Measurements from ENCODE around the gene QPCT. TPM values are rescaled to one million over a fixed set of nuclear protein-coding genes. Genes with fewer than 3 reads are reported as not detected.

QPCT gene
- total RNA-seq, 2 experiments from 2014 or later = 0.51 to 0.64 TPM

- intact Hi-C loops (cut with DNase I, micrococcal nuclease) = loop anchor here (1.0 to 5.0 kb wide), 9 partner anchors 42 to 1052 kb away; partner anchors contain the start of genes CEBPZ (in 2 of the 2), NDUFAF7 (in 2 of the 2), ATL2 (in 1 of the 2) and CDC42EP3 (in 1 of the 2)
- H3K27ac Mint-ChIP-seq = peak within 1 kb of the TSS; percentile 92
- ChIA-PET POLR2A (interaction anchor here (0.6 kb wide), 1 partner anchor 547 kb away, joined by 4 read pairs; no protein-coding TSS in a partner anchor), CTCF (interaction anchor here (1.3 kb wide), 1 partner anchor 51 kb away, joined by 3 read pairs; no protein-coding TSS in a partner anchor)
- H3K4me3 Mint-ChIP-seq = peak within 1 kb of the TSS; percentile 91
- DNase-seq (peak; percentile 66), ATAC-seq (peak; percentile 76)
- H3K36me3 Mint-ChIP-seq (ENCODE audit: low read depth) = peaks cover 1% of the 10 kb centered on the region
- H3K27me3 Mint-ChIP-seq = peaks cover 17% of the 10 kb centered on the region
- H3K4me1 Mint-ChIP-seq = peaks cover 27% of the 10 kb centered on the region
- H3K9me3 Mint-ChIP-seq (ENCODE audit: low read depth) = no peaks in the 10 kb centered on the region
Observed at GRCh38 chr2:37324786-37325624, 19.4 kb upstream of the QPCT start, which contains the start of gene PRKD3. PRKD3 (minus strand) TSS chr2:37324833; CDS start chr2:37316524, 8,309 bp downstream.

DNA sequence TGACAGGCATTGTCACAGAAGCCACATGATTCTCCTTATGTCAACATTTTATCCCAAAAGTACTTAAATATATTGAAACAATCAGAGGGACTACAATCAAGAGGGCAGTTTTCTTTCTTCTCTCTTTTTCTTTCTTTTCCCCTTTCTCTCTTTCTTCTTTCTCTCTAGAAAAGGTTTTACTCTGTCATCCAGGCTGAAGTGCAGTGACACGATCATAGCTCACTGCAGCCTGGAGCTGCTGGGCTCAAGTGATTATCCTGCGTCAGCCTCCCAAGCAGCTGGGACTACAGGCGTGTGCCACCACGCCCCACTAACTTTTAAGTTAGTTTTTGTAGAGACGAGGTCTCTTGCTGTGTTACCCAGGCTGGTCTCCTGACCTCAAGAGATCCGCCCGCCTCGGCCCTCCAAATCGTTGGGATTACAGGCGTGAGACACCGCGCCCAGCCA lies 18.8 kb upstream of the QPCT start:
- Mint-ChIP-seq H3K27ac (peak overlapping the region; percentile 53), H3K4me3 (peak overlapping the region; percentile 91), H3K9me3 (ENCODE audit: low read depth) (no peaks in the 10 kb centered on the region), H3K36me3 (ENCODE audit: low read depth) (no peaks in the 10 kb centered on the region), H3K27me3 (peaks cover 17% of the 10 kb centered on the region), H3K4me1 (peaks cover 27% of the 10 kb centered on the region)
- intact Hi-C loops (cut with DNase I, micrococcal nuclease) = loop anchor here in 1 of 2 experiments (1.0 to 2.0 kb wide), 5 partner anchors 41 to 1051 kb away; partner anchors contain the start of genes ATL2, CEBPZ, NDUFAF7 and STRN
- no peak for DNase-seq
- no peak for ATAC-seq
- ChIA-PET CTCF (interaction anchor here (1.3 kb wide), 1 partner anchor 50 kb away, joined by 3 read pairs; no protein-coding TSS in a partner anchor), POLR2A (interaction anchor here (0.6 kb wide), 1 partner anchor 546 kb away, joined by 4 read pairs; no protein-coding TSS in a partner anchor)

- Mint-ChIP-seq H3K27me3 (peaks cover 19% of the 10 kb centered on the region), H3K36me3 (ENCODE audit: low read depth) (no peaks in the 10 kb centered on the region), H3K4me3 (no peak overlapping the region), H3K9me3 (ENCODE audit: low read depth) (no peaks in the 10 kb centered on the region), H3K4me1 (peaks cover 26% of the 10 kb centered on the region), H3K27ac (no peak overlapping the region)
- ChIA-PET CTCF (interaction anchor here (1.3 kb wide), 2 partner anchors 8 to 49 kb away, joined by 3 to 4 read pairs; no protein-coding TSS in a partner anchor), POLR2A (no interaction called here)
- DNase-seq (no peak), ATAC-seq (no peak)
- intact Hi-C loops (cut with DNase I, micrococcal nuclease) = no loop called here
Observed at GRCh38 chr2:37326285-37326684, 18.1 kb upstream of the QPCT start.

GRCh38 chr2:37326866-37327634 lies 17.4 kb upstream of the QPCT start:
- Mint-ChIP-seq H3K27me3 (peaks cover 21% of the 10 kb centered on the region), H3K4me3 (no peak overlapping the region), H3K9me3 (ENCODE audit: low read depth) (no peaks in the 10 kb centered on the region), H3K36me3 (ENCODE audit: low read depth) (no peaks in the 10 kb centered on the region), H3K27ac (no peak overlapping the region), H3K4me1 (peaks cover 21% of the 10 kb centered on the region)
- intact Hi-C loops (cut with DNase I, micrococcal nuclease) = no loop called here
- DNase-seq (no peak), ATAC-seq (no peak)
- ChIA-PET CTCF (interaction anchor here (1.3 kb wide), 1 partner anchor 8 kb away, joined by 4 read pairs; no protein-coding TSS in a partner anchor), POLR2A (no interaction called here)

DNA sequence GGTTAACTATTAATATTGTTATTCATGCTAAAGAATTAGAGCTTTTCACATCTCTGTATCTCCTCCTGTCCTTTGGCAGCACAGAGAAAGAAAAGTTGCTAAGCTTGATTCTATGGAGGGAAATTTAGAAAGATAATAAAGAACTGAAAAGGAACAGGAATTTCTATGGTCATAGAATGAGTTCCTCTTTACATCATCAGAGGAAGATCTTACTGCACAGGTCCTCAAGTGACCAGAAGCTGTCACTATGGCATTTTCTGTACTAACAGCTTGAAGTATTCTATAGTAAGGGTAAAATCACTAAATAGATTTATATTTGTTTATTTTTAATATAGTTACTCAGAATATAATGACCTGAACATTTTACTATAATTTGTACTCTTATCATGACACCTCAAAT lies 13.7 kb upstream of the QPCT start:
- ATAC-seq = no peak
- H3K27ac Mint-ChIP-seq = no peak overlapping the region
- POLR2A ChIA-PET = no interaction called here

DNA sequence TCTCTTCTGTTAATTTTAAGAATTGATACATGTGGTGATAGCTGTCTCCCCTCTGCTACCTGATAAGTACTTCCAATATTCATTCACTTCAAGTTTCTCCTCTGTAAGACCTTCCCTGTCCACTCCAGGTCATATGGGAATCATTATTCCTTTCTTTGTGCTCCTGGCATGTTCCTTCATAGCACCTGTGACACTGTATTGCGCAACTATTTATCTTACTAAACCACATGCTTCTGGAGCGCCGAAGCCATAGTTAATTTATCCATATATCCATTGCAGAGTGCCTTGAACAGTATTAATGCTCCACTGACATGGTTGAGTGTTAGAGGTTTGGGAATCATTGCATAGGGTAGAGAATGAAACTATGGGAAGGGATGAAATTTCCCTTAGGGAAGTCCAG lies 11.9 kb upstream of the QPCT start:
- Mint-ChIP-seq H3K27me3 (peaks cover 17% of the 10 kb centered on the region), H3K4me1 (no peaks in the 10 kb centered on the region), H3K36me3 (ENCODE audit: low read depth) (no peaks in the 10 kb centered on the region), H3K27ac (no peak overlapping the region), H3K4me3 (no peak overlapping the region), H3K9me3 (ENCODE audit: low read depth) (no peaks in the 10 kb centered on the region)
- ATAC-seq (no peak), DNase-seq (no peak)
- CTCF ChIA-PET = no interaction called here
- intact Hi-C loops (cut with DNase I, micrococcal nuclease) = no loop called here
- POLR2A ChIA-PET = no interaction called here

More for the DNA sequence above, 13.7 kb upstream of the QPCT start:
- H3K36me3 Mint-ChIP-seq (ENCODE audit: low read depth) = no peaks in the 10 kb centered on the region
- H3K4me1 Mint-ChIP-seq = peaks cover 3% of the 10 kb centered on the region
- intact Hi-C loops (cut with DNase I, micrococcal nuclease) = no loop called here
- no peaks in the 10 kb centered on the region for H3K9me3 Mint-ChIP-seq (ENCODE audit: low read depth)
- H3K4me3 Mint-ChIP-seq = no peak overlapping the region
- peaks cover 24% of the 10 kb centered on the region for H3K27me3 Mint-ChIP-seq
- CTCF ChIA-PET = interaction anchor here (0.7 to 1.4 kb wide), 4 partner anchors 12 to 547 kb away, joined by 3 to 4 read pairs (median 3); no protein-coding TSS in a partner anchor
- no peak for DNase-seq

DNA sequence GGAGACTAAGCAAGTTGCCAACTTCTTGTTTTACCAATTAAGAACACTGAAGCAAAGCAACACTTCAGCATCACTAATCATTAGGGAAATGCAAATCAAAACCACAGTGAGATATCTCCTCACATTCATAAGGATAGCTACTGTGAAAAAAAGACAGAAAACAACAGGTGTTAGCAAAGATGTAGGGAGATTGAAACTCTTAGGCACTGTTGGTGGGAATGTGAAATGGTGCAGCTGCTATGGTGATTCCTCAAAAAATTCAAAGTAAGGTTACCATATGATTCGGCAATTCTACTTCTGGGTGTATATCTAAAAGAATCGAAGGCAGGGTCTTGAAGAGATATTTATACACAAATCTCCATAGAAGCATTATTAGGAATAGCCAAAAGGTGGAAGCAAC lies 11.2 kb upstream of the QPCT start:
- POLR2A ChIA-PET = no interaction called here
- H3K4me1 Mint-ChIP-seq = no peaks in the 10 kb centered on the region
- CTCF ChIA-PET = no interaction called here

GRCh38 chr2:37335604-37336003 lies 8.8 kb upstream of the QPCT start:
- H3K27ac Mint-ChIP-seq = no peak overlapping the region
- H3K4me3 Mint-ChIP-seq = no peak overlapping the region
- DNase-seq (no peak), ATAC-seq (no peak)
- no peaks in the 10 kb centered on the region for H3K9me3 Mint-ChIP-seq (ENCODE audit: low read depth)
- CTCF ChIA-PET = interaction anchor here (0.6 to 0.8 kb wide), 3 partner anchors 9 to 288 kb away, joined by 4 read pairs; partner anchors contain the start of gene QPCT
- POLR2A ChIA-PET = no interaction called here
- peaks cover 25% of the 10 kb centered on the region for H3K27me3 Mint-ChIP-seq
- peaks cover 2% of the 10 kb centered on the region for H3K4me1 Mint-ChIP-seq
- intact Hi-C loops (cut with DNase I, micrococcal nuclease) = no loop called here
- no peaks in the 10 kb centered on the region for H3K36me3 Mint-ChIP-seq (ENCODE audit: low read depth)

More for the DNA sequence above, 11.2 kb upstream of the QPCT start:
- DNase-seq (no peak), ATAC-seq (no peak)
- intact Hi-C loops (cut with DNase I, micrococcal nuclease) = no loop called here
- Mint-ChIP-seq H3K27ac (no peak overlapping the region), H3K9me3 (ENCODE audit: low read depth) (no peaks in the 10 kb centered on the region), H3K27me3 (peaks cover 15% of the 10 kb centered on the region), H3K36me3 (ENCODE audit: low read depth) (no peaks in the 10 kb centered on the region), H3K4me3 (no peak overlapping the region)

GRCh38 chr2:37337620-37338280 lies 6.7 kb upstream of the QPCT start:
- H3K36me3 Mint-ChIP-seq (ENCODE audit: low read depth) = no peaks in the 10 kb centered on the region
- peaks cover 23% of the 10 kb centered on the region for H3K27me3 Mint-ChIP-seq
- intact Hi-C loops (cut with DNase I, micrococcal nuclease) = no loop called here
- H3K4me1 Mint-ChIP-seq = peaks cover 6% of the 10 kb centered on the region
- H3K27ac Mint-ChIP-seq = no peak overlapping the region
- DNase-seq = no peak
- H3K9me3 Mint-ChIP-seq (ENCODE audit: low read depth) = no peaks in the 10 kb centered on the region
- CTCF ChIA-PET = interaction anchor here (0.8 to 1.7 kb wide), 3 partner anchors 14 to 49 kb away, joined by 3 to 5 read pairs (median 4); no protein-coding TSS in a partner anchor
- POLR2A ChIA-PET = no interaction called here
- no peak overlapping the region for H3K4me3 Mint-ChIP-seq
- ATAC-seq = no peak

- H3K9me3 Mint-ChIP-seq (ENCODE audit: low read depth) = no peaks in the 10 kb centered on the region
- POLR2A ChIA-PET = no interaction called here
- intact Hi-C loops (cut with DNase I, micrococcal nuclease) = no loop called here
- peaks cover 9% of the 10 kb centered on the region for H3K4me1 Mint-ChIP-seq
- no peaks in the 10 kb centered on the region for H3K36me3 Mint-ChIP-seq (ENCODE audit: low read depth)
- DNase-seq (no peak), ATAC-seq (no peak)
- no peak overlapping the region for H3K27ac Mint-ChIP-seq
- H3K4me3 Mint-ChIP-seq = no peak overlapping the region
- H3K27me3 Mint-ChIP-seq = peaks cover 28% of the 10 kb centered on the region
- CTCF ChIA-PET = interaction anchor here (1.7 kb wide), 1 partner anchor 13 kb away, joined by 4 read pairs; no protein-coding TSS in a partner anchor
Observed at GRCh38 chr2:37338933-37339332, 5.5 kb upstream of the QPCT start.

GRCh38 chr2:37340637-37341036 lies 3.8 kb upstream of the QPCT start:
- ATAC-seq (no peak), DNase-seq (no peak)
- Mint-ChIP-seq H3K4me1 (peaks cover 17% of the 10 kb centered on the region), H3K27me3 (peaks cover 32% of the 10 kb centered on the region), H3K4me3 (no peak overlapping the region), H3K9me3 (ENCODE audit: low read depth) (no peaks in the 10 kb centered on the region), H3K36me3 (ENCODE audit: low read depth) (no peaks in the 10 kb centered on the region), H3K27ac (no peak overlapping the region)
- POLR2A ChIA-PET = no interaction called here
- intact Hi-C loops (cut with DNase I, micrococcal nuclease) = no loop called here
- CTCF ChIA-PET = interaction anchor here (0.6 to 1.4 kb wide), 2 partner anchors 8 to 139 kb away, joined by 3 to 4 read pairs; no protein-coding TSS in a partner anchor

Measured in activated CD4-positive, alpha-beta T cell treated with anti-CD3 and anti-CD28 coated beads for 36 hours (primary cell).